H1 (cell line): ENCODE data around the gene FANCI. TPM values are rescaled to one million over a fixed set of nuclear protein-coding genes. Genes with fewer than 3 reads are reported as not detected.

Experiments used
- CTCF ChIA-PET: fragments of 300-600 bp; sonication (Branson Sonifier 250); formaldehyde crosslinking; loops from one replicate; lab custom pipeline; 2021; ENCODE audit not compliant: partially characterized antibody; lab: Charles Lee
- POLR2A ChIA-PET: fragments of 300-600 bp; sonication (Branson Sonifier 250); formaldehyde crosslinking; loops from one replicate; lab custom pipeline; 2021; ENCODE audit warnings: inconsistent platforms; ENCODE audit not compliant: partially characterized antibody; lab: Charles Lee
- DNase-seq, 2 experiments: peaks; one replicate each; pipeline versions ENCODE4 v3.0.0 to v3.0.0-alpha.2; 2010 to 2022; ENCODE audit warnings: low spot score in 2 of 2, low read depth in 1 of 2, mixed read lengths in 1 of 2
- FAIRE-seq: peaks from 2 replicates; lab custom pipeline; 2011; peaks lifted over from hg19 to GRCh38; lab: Jason Lieb, UNC
- H2AFZ ChIP-seq: 2 replicates; pipeline ENCODE4 v1.8.1; 2012; ENCODE audit warnings: low read length, inconsistent platforms
- H2AK5ac ChIP-seq: 2 replicates; pipeline ENCODE4 v1.6.1; 2013; ENCODE audit warnings: low read depth, low read length
- H2BK120ac ChIP-seq: replicated peaks from 2 replicates; pipeline ENCODE3; 2013; ENCODE audit warnings: low read depth, low read length, inconsistent platforms
- H2BK12ac ChIP-seq: 2 replicates; pipeline ENCODE4 v1.6.1; 2013; ENCODE audit warnings: low read depth, low read length
- H2BK15ac ChIP-seq: 2 replicates; pipeline ENCODE4 v1.6.1; 2013; ENCODE audit warnings: low read length
- H2BK20ac ChIP-seq: 2 replicates; pipeline ENCODE4 v1.6.1; 2013; ENCODE audit warnings: low read length
- H2BK5ac ChIP-seq: 2 replicates; pipeline ENCODE4 v1.6.1; 2013; ENCODE audit warnings: low read depth, low read length
- H3K14ac ChIP-seq: 2 replicates; pipeline ENCODE4 v1.6.1; 2013; ENCODE audit warnings: inconsistent platforms; ENCODE audit not compliant: insufficient read length
- H3K18ac ChIP-seq: 2 replicates; pipeline ENCODE4 v1.6.1; 2013; ENCODE audit warnings: low read length; ENCODE audit errors: extremely low read depth
- H3K23ac ChIP-seq: 2 replicates; pipeline ENCODE4 v1.6.1; 2013; ENCODE audit warnings: inconsistent platforms; ENCODE audit not compliant: insufficient read length
- H3K23me2 ChIP-seq: 2 replicates; pipeline ENCODE4 v1.6.1; 2013; ENCODE audit warnings: low read depth, low read length
- H3K27ac ChIP-seq: 2 replicates; pipeline ENCODE4 v1.6.1; 2011; ENCODE audit warnings: low read depth, low read length, inconsistent platforms
- H3K27me3 ChIP-seq, 4 experiments: replicated peaks in 1 of 4; 1 replicate in 1 of 4; 2 replicates in 3 of 4; pipeline versions ENCODE4 v1.6.1 to v1.8.1; 2011 to 2013; ENCODE audit warnings: low read length in 3 of 4, mild to moderate bottlenecking in 3 of 4, inconsistent platforms in 2 of 4, mixed read lengths in 2 of 4, moderate library complexity in 1 of 4; ENCODE audit not compliant: control insufficient read depth in 3 of 4, insufficient read depth in 3 of 4; ENCODE audit errors: extremely low read depth in 1 of 4
- H3K36me3 ChIP-seq, 4 experiments: 2 replicates each; pipeline versions ENCODE4 v1.6.1 to v1.8.1; 2011 to 2013; ENCODE audit warnings: mild to moderate bottlenecking in 4 of 4, low read length in 3 of 4, moderate library complexity in 2 of 4, control low read depth in 1 of 4, inconsistent platforms in 1 of 4; ENCODE audit not compliant: insufficient read depth in 4 of 4, control insufficient read depth in 2 of 4
- H3K4ac ChIP-seq: replicated peaks from 2 replicates; pipeline ENCODE3; 2013; ENCODE audit warnings: low read length, low read depth, mixed read lengths, inconsistent platforms; ENCODE audit not compliant: insufficient read length
- H3K4me1 ChIP-seq, 4 experiments: replicated peaks in 1 of 4; 1 replicate in 1 of 4; 2 replicates in 3 of 4; pipeline versions ENCODE4 v1.6.1 to v1.8.1; 2011 to 2013; ENCODE audit warnings: low read length in 3 of 4, inconsistent platforms in 2 of 4, mixed read lengths in 1 of 4; ENCODE audit not compliant: insufficient read depth in 4 of 4, control insufficient read depth in 3 of 4
- H3K4me2 ChIP-seq, 2 experiments: 2 replicates each; pipeline versions ENCODE4 v1.6.1 to v1.8.1; 2011 to 2013; ENCODE audit warnings: low read depth in 2 of 2, low read length in 2 of 2, control low read depth in 1 of 2, inconsistent platforms in 1 of 2, mild to moderate bottlenecking in 1 of 2; ENCODE audit not compliant: insufficient read depth in 1 of 2
- H3K4me3 ChIP-seq, 4 experiments: fragments of 200-600, 300-600 bp in 1 of 4; sonication (generic), shearing (Covaris generic), sonication (Bioruptor Twin) in 1 of 4; 2 replicates each; pipeline versions ENCODE4 v1.5.1 to v1.8.1; 2011 to 2016; ENCODE audit warnings: low read length in 4 of 4, low read depth in 3 of 4, control low read depth in 2 of 4, inconsistent platforms in 2 of 4, mild to moderate bottlenecking in 2 of 4, mixed read lengths in 1 of 4, moderate library complexity in 1 of 4; ENCODE audit not compliant: insufficient read depth in 2 of 4; ENCODE audit errors: extremely low read depth in 1 of 4
- H3K56ac ChIP-seq: replicated peaks from 2 replicates; pipeline ENCODE3; 2013; ENCODE audit warnings: low read depth, mild to moderate bottlenecking, mixed read lengths, low read length, inconsistent platforms; ENCODE audit not compliant: insufficient read length
- H3K79me1 ChIP-seq: 2 replicates; pipeline ENCODE4 v1.6.1; 2013; ENCODE audit warnings: low read depth, low read length, control low read depth
- H3K79me2 ChIP-seq, 2 experiments: 2 replicates each; pipeline versions ENCODE4 v1.6.1 to v1.8.1; 2012 to 2013; ENCODE audit warnings: low read length in 2 of 2, mild to moderate bottlenecking in 2 of 2, inconsistent platforms in 1 of 2; ENCODE audit not compliant: insufficient read depth in 2 of 2, control insufficient read depth in 1 of 2
- H3K9ac ChIP-seq, 4 experiments: replicated peaks in 1 of 4; 1 replicate in 1 of 4; 2 replicates in 3 of 4; pipeline versions ENCODE4 v1.6.1 to v1.8.1; 2011 to 2013; ENCODE audit warnings: low read depth in 3 of 4, low read length in 3 of 4, control low read depth in 2 of 4, mild to moderate bottlenecking in 2 of 4, moderate library complexity in 2 of 4, inconsistent platforms in 1 of 4; ENCODE audit errors: extremely low read depth in 1 of 4
- H3K9me3 ChIP-seq, 2 experiments: 2 replicates each; pipeline versions ENCODE4 v1.6.1 to v1.8.1; 2012 to 2013; ENCODE audit warnings: mild to moderate bottlenecking in 2 of 2, moderate library complexity in 2 of 2, control low read depth in 1 of 2, inconsistent platforms in 1 of 2, low read depth in 1 of 2, low read length in 1 of 2, mixed read lengths in 1 of 2; ENCODE audit not compliant: insufficient read depth in 2 of 2
- H4K20me1 ChIP-seq, 2 experiments: replicated peaks in 1 of 2; 2 replicates each; pipeline versions ENCODE3 to v1.8.1; 2011 to 2013; ENCODE audit warnings: inconsistent platforms in 2 of 2, low read length in 2 of 2, mild to moderate bottlenecking in 1 of 2; ENCODE audit not compliant: insufficient read depth in 2 of 2, control insufficient read depth in 1 of 2
- H4K5ac ChIP-seq: 2 replicates; pipeline ENCODE4 v1.6.1; 2013; ENCODE audit warnings: low read length, low read depth, mixed read lengths, inconsistent platforms; ENCODE audit not compliant: insufficient read length
- H4K8ac ChIP-seq: 2 replicates; pipeline ENCODE4 v1.8.0; 2013; ENCODE audit warnings: mild to moderate bottlenecking, moderate library complexity, low read length, inconsistent platforms; ENCODE audit not compliant: insufficient read depth; ENCODE audit errors: extremely low read depth
- H4K91ac ChIP-seq: replicated peaks from 2 replicates; pipeline ENCODE3; 2013; ENCODE audit warnings: low read length, mixed read lengths, inconsistent platforms; ENCODE audit not compliant: insufficient read length
- FOSL1 ChIP-seq: IDR thresholded peaks from 2 replicates; pipeline ENCODE4 v1.6.1; 2011; ENCODE audit warnings: mild to moderate bottlenecking, low read depth, low read length, moderate library complexity; ENCODE audit not compliant: insufficient read depth
- MAFK ChIP-seq: IDR thresholded peaks from 2 replicates; pipeline ENCODE4 v1.6.1; 2012; ENCODE audit warnings: low read depth, mild to moderate bottlenecking, improper control_type of control experiment, low read length
- SP1 ChIP-seq: IDR thresholded peaks from 2 replicates; pipeline ENCODE4 v1.6.1; 2011; ENCODE audit warnings: low read depth, low read length
- SP4 ChIP-seq: IDR thresholded peaks from 2 replicates; pipeline ENCODE4 v1.6.1; 2012; ENCODE audit warnings: low read length, inconsistent platforms
- SRF ChIP-seq: IDR thresholded peaks from 2 replicates; pipeline ENCODE4 v1.6.1; 2011; ENCODE audit warnings: mild to moderate bottlenecking, low read depth, low read length, moderate library complexity
- WGBS, 2 experiments: shearing (Covaris generic) in 1 of 2; methylation state at CpG; one replicate each; pipeline versions ENCODE4 v1.1.6 to v1.1.7; 2013 to 2015; ENCODE audit warnings: low lambda C conversion rate in 2 of 2, mixed read lengths in 2 of 2, inconsistent platforms in 1 of 2, low coverage in 1 of 2, missing lambda C conversion rate in 1 of 2; ENCODE audit not compliant: insufficient replicate concordance in 2 of 2, insufficient coverage in 1 of 2, insufficient read length in 1 of 2; ENCODE audit errors: extremely low coverage in 1 of 2, missing lambda C conversion rate in 1 of 2; 5-methylcytosine and 5-hydroxymethylcytosine counted together
- polyA plus RNA-seq, 7 experiments: library from polyadenylated mRNA; depleted of rRNA in 3 of 7; stranded (reverse) in 5 of 7; unstranded in 2 of 7; fragments of >200 nt in 5 of 7; fragments of 200-250 nt in 2 of 7; gene quantifications; 1 replicate in 5 of 7; 2 replicates in 1 of 7; 4 replicates in 1 of 7; pipeline versions ENCODE4 v1.2.1 to v1.2.3, GENCODE V29; 2011 to 2013; ENCODE audit warnings: missing spikeins in 2 of 7, mixed read lengths in 2 of 7
- total RNA-seq: library from RNA; stranded (reverse); fragmentation: NEBNext Ultra II Directional; extraction: Animal tissue kit (Norgen Biotek cat#: 25700); gene quantifications from 2 replicates; pipeline ENCODE4 v1.2.1, GENCODE V29; 2021

Gene FANCI
- total and polyA plus RNA-seq, 2 of the 8 experiments (the other 6 are each of a cell fraction or from before 2014, with no cell fraction given) = 37.8 to 115 TPM

DNA sequence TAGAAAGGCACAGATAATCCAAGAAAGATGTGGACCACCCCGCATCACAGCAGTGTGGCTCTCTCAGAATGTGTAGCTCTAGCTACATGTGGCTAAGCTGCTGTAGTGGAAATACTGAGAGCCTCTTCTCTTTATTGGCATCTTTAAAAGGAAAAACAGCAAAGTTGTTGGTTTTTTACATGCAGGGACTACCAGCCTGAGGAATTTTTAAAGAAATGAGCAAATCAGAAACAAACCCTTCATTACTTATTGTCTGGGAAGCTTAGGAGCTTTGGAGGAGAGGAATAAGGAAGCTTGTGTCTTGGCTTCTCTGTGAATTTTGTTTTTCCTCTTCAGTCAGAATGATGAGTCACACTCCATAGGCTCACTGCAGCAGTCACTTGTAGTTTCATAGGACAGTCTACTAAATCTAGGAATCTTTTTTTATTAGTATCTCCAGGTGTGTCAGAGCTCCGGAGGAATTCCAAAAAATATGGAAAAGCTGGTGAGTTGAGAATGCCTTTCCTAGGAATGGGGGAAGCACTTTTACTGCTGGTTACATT, 63.3 kb downstream of the FANCI start:
- H3K27me3 ChIP-seq = no peaks in the 10 kb centered on the region
- no peak overlapping the region for H2BK20ac ChIP-seq
- H4K91ac ChIP-seq = no peak overlapping the region
- H3K4me1 ChIP-seq = no peaks in the 10 kb centered on the region
- no peak overlapping the region for H2BK15ac ChIP-seq
- H3K79me2 ChIP-seq = no peaks in the 10 kb centered on the region
- H3K79me1 ChIP-seq = no peaks in the 10 kb centered on the region
- H4K5ac ChIP-seq = no peak overlapping the region
- no peak overlapping the region for H3K14ac ChIP-seq
- H2BK12ac ChIP-seq = no peak overlapping the region
- no peaks in the 10 kb centered on the region for H3K9me3 ChIP-seq
- H3K23me2 ChIP-seq = no peaks in the 10 kb centered on the region
- no peak overlapping the region for H3K27ac ChIP-seq
- WGBS, 2 experiments = 86% methylated on average over 2 of the region's 2 CpGs; no CpG with 5 or more reads in 1 of the 2 experiments
- DNase-seq (no peak), FAIRE-seq (no peak)
- no peak overlapping the region for H2BK120ac ChIP-seq
- H3K9ac ChIP-seq = no peak overlapping the region
- H2BK5ac ChIP-seq = no peak overlapping the region
- no peak overlapping the region for H3K18ac ChIP-seq
- no peak overlapping the region for H3K4me3 ChIP-seq
- H3K36me3 ChIP-seq = peaks cover 30 to 83% (median 66%) of the 10 kb centered on the region in 4 experiments
- ChIA-PET CTCF (interaction anchor here (1.0 to 1.9 kb wide), 7 partner anchors 8 to 100 kb away, joined by 3 to 10 read pairs (median 4); no protein-coding TSS in a partner anchor), POLR2A (interaction anchor here (20.0 kb wide), 1 partner anchor 21 kb away, joined by 250 read pairs; the partner anchor contains the start of gene POLG)
- H3K23ac ChIP-seq = no peak overlapping the region
- no peak overlapping the region for H3K56ac ChIP-seq
- H3K4me2 ChIP-seq = no peak overlapping the region
- H4K20me1 ChIP-seq = peaks cover 0 to 3% of the 10 kb centered on the region in 2 experiments
- no peak overlapping the region for H2AFZ ChIP-seq
- H3K4ac ChIP-seq = no peak overlapping the region
- H2AK5ac ChIP-seq = no peak overlapping the region
- H4K8ac ChIP-seq = no peak overlapping the region
- TF ChIP-seq SP1 = no peak
- no peak for TF ChIP-seq FOSL1
- TF ChIP-seq SRF = no peak
- TF ChIP-seq MAFK = no peak
- TF ChIP-seq SP4 = no peak
